Astrocyte (in vitro differentiated cells and primary cell): ENCODE results near the gene AUTS2. TPM values are rescaled to one million over a fixed set of nuclear protein-coding genes. Genes with fewer than 3 reads are reported as not detected.

ENCODE experiments used
- DNase-seq: peaks from one replicate; pipeline ENCODE4 v3.0.0-alpha.2; 2010; ENCODE audit warnings: low read depth
- FAIRE-seq: peaks from 2 replicates; lab custom pipeline; 2011; peaks lifted over from hg19 to GRCh38; lab: Jason Lieb, UNC
- H2AFZ ChIP-seq: 2 replicates; pipeline ENCODE4 v1.6.0; 2012; ENCODE audit warnings: low read depth, low read length, inconsistent platforms
- H3K27ac ChIP-seq: 2 replicates; pipeline ENCODE4 v1.5.1; 2011; ENCODE audit warnings: low read depth, low read length, inconsistent platforms
- H3K27me3 ChIP-seq: 2 replicates; pipeline ENCODE4 v1.6.0; 2011; ENCODE audit warnings: low read length, inconsistent platforms; ENCODE audit not compliant: insufficient read depth
- H3K36me3 ChIP-seq: 2 replicates; pipeline ENCODE4 v1.5.1; 2011; ENCODE audit warnings: low read length, inconsistent platforms; ENCODE audit not compliant: insufficient read depth
- H3K4me1 ChIP-seq: 2 replicates; pipeline ENCODE4 v1.5.1; 2011; ENCODE audit warnings: low read length, inconsistent platforms; ENCODE audit not compliant: insufficient read depth
- H3K4me2 ChIP-seq: 2 replicates; pipeline ENCODE4 v1.6.0; 2012; ENCODE audit warnings: low read length, inconsistent platforms
- H3K4me3 ChIP-seq: 2 replicates; pipeline ENCODE4 v1.5.1; 2011; ENCODE audit warnings: low read depth, mild to moderate bottlenecking, low read length, inconsistent platforms; ENCODE audit not compliant: insufficient read depth
- H3K79me2 ChIP-seq: 2 replicates; pipeline ENCODE4 v1.6.0; 2012; ENCODE audit warnings: mild to moderate bottlenecking, low read length, inconsistent platforms; ENCODE audit not compliant: insufficient read depth
- H3K9ac ChIP-seq: 2 replicates; pipeline ENCODE4 v1.6.0; 2012; ENCODE audit warnings: mild to moderate bottlenecking, low read length, inconsistent platforms
- H3K9me3 ChIP-seq: 2 replicates; pipeline ENCODE4 v1.5.1; 2012; ENCODE audit warnings: low read depth, mild to moderate bottlenecking, low read length, inconsistent platforms; ENCODE audit not compliant: insufficient read depth
- H4K20me1 ChIP-seq: 2 replicates; pipeline ENCODE4 v1.6.0; 2012; ENCODE audit warnings: low read length, inconsistent platforms; ENCODE audit not compliant: insufficient read depth
- H3K27ac Mint-ChIP-seq: one replicate; pipeline ENCODE4 v1.8.0; 2021; ENCODE audit warnings: mild to moderate bottlenecking, mixed read lengths; ENCODE audit not compliant: unreplicated experiment
- H3K27me3 Mint-ChIP-seq: one replicate; pipeline ENCODE4 v1.8.0; 2021; ENCODE audit warnings: low read depth, mixed read lengths; ENCODE audit not compliant: unreplicated experiment
- H3K36me3 Mint-ChIP-seq: one replicate; pipeline ENCODE4 v1.8.0; 2021; ENCODE audit warnings: low read depth, mixed read lengths; ENCODE audit not compliant: unreplicated experiment
- H3K4me1 Mint-ChIP-seq: one replicate; pipeline ENCODE4 v1.8.0; 2021; ENCODE audit warnings: low read depth, mixed read lengths; ENCODE audit not compliant: unreplicated experiment
- H3K4me3 Mint-ChIP-seq: one replicate; pipeline ENCODE4 v1.8.0; 2021; ENCODE audit warnings: mild to moderate bottlenecking, moderate library complexity, mixed read lengths; ENCODE audit not compliant: unreplicated experiment
- H3K9me3 Mint-ChIP-seq: one replicate; pipeline ENCODE4 v1.8.0; 2021; ENCODE audit warnings: mild to moderate bottlenecking, mixed read lengths; ENCODE audit not compliant: unreplicated experiment
- EZH2 ChIP-seq: IDR thresholded peaks from 2 replicates; pipeline ENCODE4 v1.6.1; 2012; ENCODE audit warnings: mild to moderate bottlenecking, low read length, inconsistent platforms; ENCODE audit not compliant: insufficient read depth
- total RNA-seq: library from RNA; stranded (reverse); gene quantifications from 2 replicates; pipeline ENCODE4 v1.2.1, GENCODE V29; 2021
- TF ChIP-seq, protein P1 (sequence below): IDR thresholded peaks from 2 replicates; pipeline ENCODE4 v1.5.1; 2011; ENCODE audit warnings: low read depth, mild to moderate bottlenecking, inconsistent platforms, low read length, moderate library complexity; ENCODE audit not compliant: insufficient read depth

AUTS2 gene
- total RNA-seq, 1 donor from 2014 or later: 73.2 TPM

DNA sequence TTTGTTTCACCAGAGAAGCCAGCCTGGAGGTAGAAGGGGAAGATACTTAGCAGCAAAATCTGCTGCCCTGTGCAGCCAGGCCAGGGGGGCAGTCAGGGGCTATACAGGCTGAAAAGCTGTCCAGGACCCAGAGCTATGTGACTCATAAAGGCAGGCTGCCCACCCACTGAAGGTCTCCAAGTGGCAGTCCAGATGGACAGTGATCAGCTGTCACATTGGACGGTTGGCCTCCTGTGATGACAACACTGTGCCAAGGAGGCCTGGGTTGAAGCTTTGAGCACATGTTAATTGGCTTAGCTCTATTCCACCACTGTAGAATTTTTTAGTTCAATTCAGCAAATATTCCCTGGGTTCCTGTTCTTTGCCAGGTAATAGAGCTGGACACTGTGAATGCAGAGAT lies 956.4 kb downstream of the AUTS2 start:
- Histone ChIP-seq H3K27me3 (no peaks in the 10 kb centered on the region), H2AFZ (no peak overlapping the region), H3K4me2 (no peak overlapping the region), H3K4me3 (no peak overlapping the region), H3K4me1 (no peaks in the 10 kb centered on the region), H3K9me3 (no peaks in the 10 kb centered on the region), H3K79me2 (no peaks in the 10 kb centered on the region), H4K20me1 (no peaks in the 10 kb centered on the region), H3K36me3 (no peaks in the 10 kb centered on the region), H3K27ac (no peak overlapping the region), H3K9ac (no peak overlapping the region)
- no peak overlapping the region for H3K4me3 Mint-ChIP-seq
- DNase-seq (no peak), FAIRE-seq (no peak)
- H3K27me3 Mint-ChIP-seq: no peaks in the 10 kb centered on the region
- peaks cover 4% of the 10 kb centered on the region for H3K4me1 Mint-ChIP-seq
- H3K36me3 Mint-ChIP-seq: peaks cover 9% of the 10 kb centered on the region
- TF ChIP-seq, protein P1, sequence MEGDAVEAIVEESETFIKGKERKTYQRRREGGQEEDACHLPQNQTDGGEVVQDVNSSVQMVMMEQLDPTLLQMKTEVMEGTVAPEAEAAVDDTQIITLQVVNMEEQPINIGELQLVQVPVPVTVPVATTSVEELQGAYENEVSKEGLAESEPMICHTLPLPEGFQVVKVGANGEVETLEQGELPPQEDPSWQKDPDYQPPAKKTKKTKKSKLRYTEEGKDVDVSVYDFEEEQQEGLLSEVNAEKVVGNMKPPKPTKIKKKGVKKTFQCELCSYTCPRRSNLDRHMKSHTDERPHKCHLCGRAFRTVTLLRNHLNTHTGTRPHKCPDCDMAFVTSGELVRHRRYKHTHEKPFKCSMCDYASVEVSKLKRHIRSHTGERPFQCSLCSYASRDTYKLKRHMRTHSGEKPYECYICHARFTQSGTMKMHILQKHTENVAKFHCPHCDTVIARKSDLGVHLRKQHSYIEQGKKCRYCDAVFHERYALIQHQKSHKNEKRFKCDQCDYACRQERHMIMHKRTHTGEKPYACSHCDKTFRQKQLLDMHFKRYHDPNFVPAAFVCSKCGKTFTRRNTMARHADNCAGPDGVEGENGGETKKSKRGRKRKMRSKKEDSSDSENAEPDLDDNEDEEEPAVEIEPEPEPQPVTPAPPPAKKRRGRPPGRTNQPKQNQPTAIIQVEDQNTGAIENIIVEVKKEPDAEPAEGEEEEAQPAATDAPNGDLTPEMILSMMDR: no peak
- TF ChIP-seq EZH2: no peak
- peaks cover 11% of the 10 kb centered on the region for H3K9me3 Mint-ChIP-seq
- no peak overlapping the region for H3K27ac Mint-ChIP-seq

DNA sequence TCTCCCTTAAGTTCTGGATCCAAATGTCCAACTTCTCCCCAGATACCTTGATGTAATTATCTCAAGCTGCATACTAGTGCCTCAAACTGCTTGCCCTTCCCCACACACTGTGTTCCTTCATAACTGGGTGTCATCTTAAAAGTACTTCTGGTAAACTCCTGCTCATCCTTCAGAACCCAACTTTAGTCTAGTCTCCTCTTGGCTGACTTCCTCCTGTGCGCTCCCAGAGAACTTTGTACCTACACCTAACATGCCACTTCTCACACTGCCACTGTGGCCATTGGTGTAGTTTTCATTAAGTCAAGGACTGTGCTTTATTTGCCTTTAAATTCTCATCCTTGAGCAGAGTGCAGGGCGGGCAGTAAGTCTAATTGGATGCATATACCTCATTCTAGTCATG lies 958.5 kb downstream of the AUTS2 start:
- H3K9me3 Mint-ChIP-seq: peaks cover 12% of the 10 kb centered on the region
- no peak for FAIRE-seq
- no peaks in the 10 kb centered on the region for H3K4me1 ChIP-seq

GRCh38 chr7:70557338-70557737 lies 959.1 kb downstream of the AUTS2 start:
- FAIRE-seq (no peak), DNase-seq (no peak)
- Mint-ChIP-seq H3K4me3 (no peak overlapping the region), H3K4me1 (peaks cover 4% of the 10 kb centered on the region), H3K36me3 (peaks cover 12% of the 10 kb centered on the region), H3K9me3 (peaks cover 12% of the 10 kb centered on the region), H3K27ac (no peak overlapping the region), H3K27me3 (no peaks in the 10 kb centered on the region)
- H3K9ac ChIP-seq: no peak overlapping the region
- no peaks in the 10 kb centered on the region for H3K9me3 ChIP-seq
- no peaks in the 10 kb centered on the region for H4K20me1 ChIP-seq
- no peak overlapping the region for H3K4me3 ChIP-seq
- no peaks in the 10 kb centered on the region for H3K4me1 ChIP-seq
- no peak overlapping the region for H2AFZ ChIP-seq
- no peaks in the 10 kb centered on the region for H3K36me3 ChIP-seq
- TF ChIP-seq, protein P1: no peak
- no peak for TF ChIP-seq EZH2
- H3K79me2 ChIP-seq: no peaks in the 10 kb centered on the region
- H3K27me3 ChIP-seq: no peaks in the 10 kb centered on the region
- no peak overlapping the region for H3K4me2 ChIP-seq
- H3K27ac ChIP-seq: no peak overlapping the region

More for the DNA sequence above, 958.5 kb downstream of the AUTS2 start:
- Mint-ChIP-seq H3K4me1 (peaks cover 4% of the 10 kb centered on the region), H3K36me3 (peaks cover 10% of the 10 kb centered on the region), H3K27me3 (no peaks in the 10 kb centered on the region), H3K4me3 (no peak overlapping the region), H3K27ac (no peak overlapping the region)
- Histone ChIP-seq H3K9ac (no peak overlapping the region), H3K27ac (no peak overlapping the region), H3K27me3 (no peaks in the 10 kb centered on the region), H4K20me1 (no peaks in the 10 kb centered on the region), H3K4me3 (no peak overlapping the region), H3K36me3 (no peaks in the 10 kb centered on the region), H3K9me3 (no peaks in the 10 kb centered on the region), H3K79me2 (no peaks in the 10 kb centered on the region), H3K4me2 (no peak overlapping the region), H2AFZ (no peak overlapping the region)
- DNase-seq: no peak
- TF ChIP-seq, protein P1: no peak
- TF ChIP-seq EZH2: no peak
